Spinal cord (tissue), 10 donors: ENCODE data around the gene ALOX12. TPM values are rescaled to one million over a fixed set of nuclear protein-coding genes. Genes with fewer than 3 reads are reported as not detected.
"Not testable (repeated sequence)": the region's sequence is repeated elsewhere in the genome, so short reads cannot be mapped to it uniquely, and the experiment has no call there.

ENCODE experiments used
- DNase-seq, 6 donors: peaks; one replicate each; pipeline versions ENCODE4 v3.0.0 to v3.0.0-alpha.2; 2013 to 2015; ENCODE audit warnings: low spot score in 6 of 6, low read depth in 4 of 6
- H3K27ac ChIP-seq: one replicate; pipeline ENCODE4 v1.5.1; 2013; ENCODE audit warnings: low read depth, low read length, control low read depth
- H3K27me3 ChIP-seq: one replicate; pipeline ENCODE4 v1.6.1; 2013; ENCODE audit warnings: low read length; ENCODE audit not compliant: control insufficient read depth, insufficient read depth
- H3K36me3 ChIP-seq: one replicate; pipeline ENCODE4 v1.6.1; 2013; ENCODE audit warnings: low read length; ENCODE audit not compliant: control insufficient read depth, insufficient read depth
- H3K4me1 ChIP-seq: one replicate; pipeline ENCODE4 v1.6.1; 2013; ENCODE audit warnings: low read length; ENCODE audit not compliant: control insufficient read depth, insufficient read depth
- H3K4me3 ChIP-seq: one replicate; pipeline ENCODE4 v1.5.1; 2013; ENCODE audit warnings: low read depth, low read length, control low read depth
- H3K9me3 ChIP-seq: one replicate; pipeline ENCODE4 v1.6.1; 2013; ENCODE audit warnings: low read length; ENCODE audit not compliant: control insufficient read depth, insufficient read depth
- WGBS: methylation state at CpG from one replicate; pipeline ENCODE4 v1.1.5; 2013; ENCODE audit warnings: missing lambda C conversion rate; ENCODE audit not compliant: insufficient coverage; 5-methylcytosine and 5-hydroxymethylcytosine counted together
- long read RNA-seq, 4 donors: transcript quantifications; one replicate each; lab custom pipeline, GENCODE V29; 2026
- polyA plus RNA-seq, 2 donors: library from polyadenylated mRNA; unstranded; fragments of 120-200 nt; gene quantifications; one replicate each; pipeline ENCODE4 v1.2.1, GENCODE V29; 2013; ENCODE audit not compliant: insufficient read length in 2 of 2
- total RNA-seq, 2 donors: library from RNA; depleted of rRNA in 1 of 2; stranded (reverse); fragments of 120-200 nt in 1 of 2; fragments of >200 nt in 1 of 2; gene quantifications; one replicate each; pipeline versions ENCODE4 v1.2.3 to v1.2.4, GENCODE V29; 2013 to 2014
- donor health status: healthy.

Gene ALOX12, protein sequence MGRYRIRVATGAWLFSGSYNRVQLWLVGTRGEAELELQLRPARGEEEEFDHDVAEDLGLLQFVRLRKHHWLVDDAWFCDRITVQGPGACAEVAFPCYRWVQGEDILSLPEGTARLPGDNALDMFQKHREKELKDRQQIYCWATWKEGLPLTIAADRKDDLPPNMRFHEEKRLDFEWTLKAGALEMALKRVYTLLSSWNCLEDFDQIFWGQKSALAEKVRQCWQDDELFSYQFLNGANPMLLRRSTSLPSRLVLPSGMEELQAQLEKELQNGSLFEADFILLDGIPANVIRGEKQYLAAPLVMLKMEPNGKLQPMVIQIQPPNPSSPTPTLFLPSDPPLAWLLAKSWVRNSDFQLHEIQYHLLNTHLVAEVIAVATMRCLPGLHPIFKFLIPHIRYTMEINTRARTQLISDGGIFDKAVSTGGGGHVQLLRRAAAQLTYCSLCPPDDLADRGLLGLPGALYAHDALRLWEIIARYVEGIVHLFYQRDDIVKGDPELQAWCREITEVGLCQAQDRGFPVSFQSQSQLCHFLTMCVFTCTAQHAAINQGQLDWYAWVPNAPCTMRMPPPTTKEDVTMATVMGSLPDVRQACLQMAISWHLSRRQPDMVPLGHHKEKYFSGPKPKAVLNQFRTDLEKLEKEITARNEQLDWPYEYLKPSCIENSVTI
- under 1 TPM in 1 of 2 donors, not detected in 1; 0.59 TPM for total RNA-seq
- polyA plus RNA-seq = 1 to 10 TPM; 1.3 to 2.7 TPM
- long read RNA-seq, donor 1 = 0 reads
- long read RNA-seq, donor 2 = 0 reads
- long read RNA-seq, donor 3 = 0 reads
- long read RNA-seq, donor 4 = 0 reads

- Histone ChIP-seq H3K27ac (no peak within 1 kb of the TSS), H3K27me3 (peaks cover 19% of the 10 kb centered on the region), H3K9me3 (no peaks in the 10 kb centered on the region), H3K4me3 (no peak within 1 kb of the TSS), H3K36me3 (peaks cover 29% of the 10 kb centered on the region), H3K4me1 (peaks cover 18% of the 10 kb centered on the region)
- WGBS = 15% methylated on average over 64 of the region's 64 CpGs
- DNase-seq = no peak
Observed at GRCh38 chr17:6995500-6996255, at the start of gene ALOX12. ALOX12 (plus strand) TSS chr17:6996049; CDS start chr17:6996118, 69 bp downstream.

GRCh38 chr17:6947745-6948144, 48.1 kb upstream of the ALOX12 start:
- no CpG with 5 or more reads among the region's 2 CpGs for WGBS
- Histone ChIP-seq H3K27me3 (no peaks in the 10 kb centered on the region), H3K36me3 (no peaks in the 10 kb centered on the region), H3K9me3 (no peaks in the 10 kb centered on the region), H3K27ac (no peak overlapping the region), H3K4me1 (no peaks in the 10 kb centered on the region), H3K4me3 (no peak overlapping the region)
- DNase-seq = no peak

- Histone ChIP-seq H3K4me3 (no peak overlapping the region), H3K27ac (no peak overlapping the region), H3K4me1 (no peaks in the 10 kb centered on the region), H3K27me3 (no peaks in the 10 kb centered on the region), H3K36me3 (no peaks in the 10 kb centered on the region), H3K9me3 (no peaks in the 10 kb centered on the region)
- no peak for DNase-seq
- 55% methylated on average over 3 of the region's 5 CpGs for WGBS
Observed at GRCh38 chr17:6948562-6948961, 47.3 kb upstream of the ALOX12 start.

DNA sequence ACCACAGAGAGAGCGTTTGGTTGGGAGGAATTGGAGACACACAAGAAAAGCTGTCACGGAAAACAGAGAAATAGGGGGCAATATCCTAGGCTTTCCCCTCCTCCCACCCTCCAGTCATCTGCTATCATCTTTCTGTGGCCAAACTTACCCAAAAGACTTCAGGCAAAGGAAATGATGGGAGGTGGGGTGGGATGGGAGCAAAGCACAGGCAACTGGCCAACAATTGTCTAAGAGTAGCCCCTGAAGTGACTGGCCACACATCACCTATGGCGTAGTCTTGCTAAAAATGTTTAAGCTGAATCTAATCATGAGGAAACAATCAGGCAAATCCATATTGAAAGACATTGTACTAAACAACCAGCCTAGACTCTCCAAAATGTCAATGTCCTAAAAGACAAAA, 46.9 kb upstream of the ALOX12 start:
- no CpG with 5 or more reads among the region's 3 CpGs for WGBS
- no peak for DNase-seq

GRCh38 chr17:6950938-6951337, 44.9 kb upstream of the ALOX12 start:
- H3K9me3 ChIP-seq, DNase-seq: not testable (repeated sequence)

More for the DNA sequence above, 46.9 kb upstream of the ALOX12 start:
- Histone ChIP-seq H3K4me3 (no peak overlapping the region), H3K4me1 (no peaks in the 10 kb centered on the region), H3K36me3 (no peaks in the 10 kb centered on the region), H3K9me3 (no peaks in the 10 kb centered on the region), H3K27me3 (no peaks in the 10 kb centered on the region), H3K27ac (no peak overlapping the region)

DNA sequence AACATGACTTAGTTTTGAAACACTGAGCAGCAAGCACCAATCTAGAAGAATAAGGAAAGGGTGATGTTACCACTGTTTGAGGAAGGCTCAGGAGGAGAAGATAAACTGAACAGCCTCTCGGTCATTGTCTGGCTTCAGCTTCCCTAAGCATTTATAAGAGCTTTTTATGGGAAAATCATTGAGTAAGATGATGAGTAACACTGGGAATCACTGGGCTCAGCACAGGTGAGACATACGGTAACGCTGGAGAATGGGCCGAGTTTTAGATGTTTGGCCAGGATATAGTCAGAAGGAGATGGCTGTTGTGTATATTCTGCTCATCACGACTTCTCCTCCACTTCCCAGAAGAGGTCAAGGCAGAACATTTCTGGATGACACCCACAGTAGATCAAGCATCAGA, 42.2 kb upstream of the ALOX12 start:
- Histone ChIP-seq H3K4me3 (no peak overlapping the region), H3K4me1 (no peaks in the 10 kb centered on the region), H3K9me3 (no peaks in the 10 kb centered on the region), H3K36me3 (no peaks in the 10 kb centered on the region), H3K27me3 (no peaks in the 10 kb centered on the region), H3K27ac (no peak overlapping the region)
- WGBS = 94% methylated on average over 3 of the region's 5 CpGs
- DNase-seq = no peak

More at GRCh38 chr17:6950938-6951337, 44.9 kb upstream of the ALOX12 start:
- not testable (repeated sequence) for H3K4me1 ChIP-seq, H3K4me3 ChIP-seq, H3K27me3 ChIP-seq, H3K27ac ChIP-seq, H3K36me3 ChIP-seq
- WGBS = 100% methylated on average over 1 of the region's 2 CpGs

GRCh38 chr17:6959700-6960099, 36.1 kb upstream of the ALOX12 start:
- Histone ChIP-seq H3K4me3 (no peak overlapping the region), H3K36me3 (no peaks in the 10 kb centered on the region), H3K9me3 (peaks cover 2% of the 10 kb centered on the region), H3K4me1 (no peaks in the 10 kb centered on the region), H3K27me3 (no peaks in the 10 kb centered on the region), H3K27ac (no peak overlapping the region)
- no peak for DNase-seq
- 69% methylated on average over 3 of the region's 3 CpGs for WGBS

DNA sequence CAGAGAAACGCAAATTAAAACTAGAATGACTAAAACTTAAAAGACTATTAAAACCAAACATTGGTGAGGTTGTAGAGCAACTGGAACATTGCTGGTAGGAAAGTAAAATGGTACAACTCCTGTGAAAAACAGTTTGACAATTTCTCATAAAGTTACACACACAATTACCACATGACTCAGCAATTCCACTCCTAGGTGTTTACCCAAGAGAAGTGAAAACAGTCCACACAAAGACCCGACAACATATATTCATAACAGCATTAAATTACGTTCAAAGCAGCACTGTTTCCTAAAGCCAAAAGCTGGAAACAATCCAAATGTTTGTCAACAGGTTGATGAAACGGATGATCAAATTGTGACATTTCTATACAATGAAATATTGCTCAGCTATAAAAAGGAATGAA, 26.5 kb upstream of the ALOX12 start:
- 86% methylated on average over 1 of the region's 4 CpGs for WGBS
- H3K9me3 ChIP-seq = no peaks in the 10 kb centered on the region

DNA sequence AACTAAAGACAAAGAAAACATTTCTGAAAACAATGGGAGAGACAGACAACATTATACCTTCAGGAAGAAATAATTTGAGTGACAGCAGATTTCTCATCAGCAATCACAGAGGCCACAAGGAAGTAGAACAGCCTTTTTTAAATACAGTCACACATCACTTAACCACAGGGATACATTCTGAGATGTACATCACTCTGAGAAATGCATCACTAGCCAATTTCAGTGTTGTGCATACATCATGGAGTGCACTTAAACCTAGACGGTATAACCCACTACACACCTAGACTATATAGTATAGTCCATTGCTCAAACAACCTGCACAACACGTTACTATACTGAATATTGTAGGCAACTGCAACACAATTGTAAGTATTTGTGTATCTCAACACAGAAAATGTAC, 24.9 kb upstream of the ALOX12 start:
- no peak overlapping the region for H3K27ac ChIP-seq

More for the DNA sequence above, 26.5 kb upstream of the ALOX12 start:
- Histone ChIP-seq H3K4me1 (no peaks in the 10 kb centered on the region), H3K4me3 (no peak overlapping the region), H3K36me3 (no peaks in the 10 kb centered on the region), H3K27ac (no peak overlapping the region), H3K27me3 (no peaks in the 10 kb centered on the region)
- no peak for DNase-seq

More for the DNA sequence above, 24.9 kb upstream of the ALOX12 start:
- Histone ChIP-seq H3K36me3 (no peaks in the 10 kb centered on the region), H3K27me3 (no peaks in the 10 kb centered on the region), H3K9me3 (no peaks in the 10 kb centered on the region), H3K4me3 (no peak overlapping the region), H3K4me1 (no peaks in the 10 kb centered on the region)
- WGBS = no CpG with 5 or more reads among the region's 2 CpGs
- no peak for DNase-seq
